ENCODE measurements around the gene GGTLC1.
"Not testable (repeated sequence)": the region's sequence is repeated elsewhere in the genome, so short reads cannot be mapped to it uniquely, and the experiment has no call there.

- TF ChIP-seq CTCF, POLR2A, POLR2AphosphoS5 (IDR thresholded peaks at IDR 0.05): not testable (repeated sequence)
Observed at GRCh38 chr20:23979899-23980811, 8.4 kb downstream of the GGTLC1 start.
